Body of pancreas (tissue), 4 donors: Measurements from ENCODE around the gene RPA1.

Experiments used
- CTCF ChIP-seq, 7 experiments: fragments of 450-650 bp in 4 of 7; fragments of 200-600 bp in 3 of 7; sonication (generic) in 3 of 7; IDR thresholded peaks; one replicate each; pipeline ENCODE4 v1.5.1; 2016 to 2019; ENCODE audit warnings: antibody characterized with exemption in 7 of 7
- POLR2A ChIP-seq, 3 donors: fragments of 450-650 bp; IDR thresholded peaks; one replicate each; pipeline ENCODE4 v1.6.1; 2016; ENCODE audit warnings: antibody characterized with exemption in 3 of 3, mild to moderate bottlenecking in 2 of 3

- no peak for TF ChIP-seq CTCF (IDR thresholded peaks at IDR 0.05)
- no peak for TF ChIP-seq POLR2A (IDR thresholded peaks at IDR 0.05)
Measured at GRCh38 chr17:1916316-1916715, 86.5 kb downstream of the RPA1 start.
